ENCODE measurements around the gene ZNF26.
"Not testable (repeated sequence)": the region's sequence is repeated elsewhere in the genome, so short reads cannot be mapped to it uniquely, and the experiment has no call there.

Gene ZNF26, protein sequence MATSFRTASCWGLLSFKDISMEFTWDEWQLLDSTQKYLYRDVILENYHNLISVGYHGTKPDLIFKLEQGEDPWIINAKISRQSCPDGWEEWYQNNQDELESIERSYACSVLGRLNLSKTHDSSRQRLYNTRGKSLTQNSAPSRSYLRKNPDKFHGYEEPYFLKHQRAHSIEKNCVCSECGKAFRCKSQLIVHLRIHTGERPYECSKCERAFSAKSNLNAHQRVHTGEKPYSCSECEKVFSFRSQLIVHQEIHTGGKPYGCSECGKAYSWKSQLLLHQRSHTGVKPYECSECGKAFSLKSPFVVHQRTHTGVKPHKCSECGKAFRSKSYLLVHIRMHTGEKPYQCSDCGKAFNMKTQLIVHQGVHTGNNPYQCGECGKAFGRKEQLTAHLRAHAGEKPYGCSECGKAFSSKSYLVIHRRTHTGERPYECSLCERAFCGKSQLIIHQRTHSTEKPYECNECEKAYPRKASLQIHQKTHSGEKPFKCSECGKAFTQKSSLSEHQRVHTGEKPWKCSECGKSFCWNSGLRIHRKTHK

DNA sequence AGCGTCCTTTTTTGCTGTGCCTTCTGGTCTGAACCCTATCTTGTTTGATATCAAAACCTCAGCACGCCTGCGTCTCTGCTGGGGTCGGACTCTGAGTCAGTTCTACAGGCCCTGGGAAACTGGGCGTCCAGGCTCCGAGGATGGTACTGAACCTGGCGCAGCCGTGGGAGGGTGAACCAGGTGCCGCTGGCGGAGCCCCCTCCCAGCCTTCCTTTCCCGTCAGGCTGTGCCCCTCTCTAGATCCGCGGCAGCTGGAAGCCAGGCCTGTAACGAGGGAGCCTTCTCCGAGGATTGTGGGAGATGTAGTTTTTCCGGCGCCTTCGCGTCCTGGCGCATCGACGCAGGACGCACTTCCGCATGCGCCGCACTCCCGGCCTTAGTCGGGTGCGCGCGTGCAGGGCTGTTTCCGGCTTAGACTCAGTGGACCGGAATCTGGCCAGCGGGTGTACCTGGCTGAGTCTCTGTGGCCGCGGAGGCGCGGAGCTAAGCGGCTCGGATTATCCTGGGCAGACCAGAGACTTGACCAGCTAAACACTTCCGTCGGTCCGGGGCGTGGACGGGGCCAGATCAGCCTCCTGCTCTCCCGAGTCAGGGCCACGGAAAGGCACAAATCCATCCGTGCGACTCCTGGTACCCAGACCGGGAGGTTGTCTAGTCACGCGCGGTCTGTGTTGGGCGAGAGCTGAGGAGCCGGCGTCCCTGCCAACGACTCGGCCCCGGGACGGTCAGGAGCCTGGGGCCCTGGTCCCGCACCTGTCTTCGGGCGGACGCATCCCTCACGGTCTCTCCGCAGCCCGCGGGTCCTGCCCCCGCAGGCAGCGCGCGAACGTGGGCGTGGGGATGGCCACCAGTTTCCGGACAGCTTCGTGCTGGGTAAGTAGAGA lies at the start of gene ZNF26:
ZNF26 (plus strand) TSS at position 367 of the 884 bp plus-strand sequence; CDS start at position 841, 474 bp downstream.
- in situ Hi-C loops (cut with HindIII; ENCODE audit: low sequenced_read_pairs), result no loop called here
- TF ChIP-seq, protein P1, sequence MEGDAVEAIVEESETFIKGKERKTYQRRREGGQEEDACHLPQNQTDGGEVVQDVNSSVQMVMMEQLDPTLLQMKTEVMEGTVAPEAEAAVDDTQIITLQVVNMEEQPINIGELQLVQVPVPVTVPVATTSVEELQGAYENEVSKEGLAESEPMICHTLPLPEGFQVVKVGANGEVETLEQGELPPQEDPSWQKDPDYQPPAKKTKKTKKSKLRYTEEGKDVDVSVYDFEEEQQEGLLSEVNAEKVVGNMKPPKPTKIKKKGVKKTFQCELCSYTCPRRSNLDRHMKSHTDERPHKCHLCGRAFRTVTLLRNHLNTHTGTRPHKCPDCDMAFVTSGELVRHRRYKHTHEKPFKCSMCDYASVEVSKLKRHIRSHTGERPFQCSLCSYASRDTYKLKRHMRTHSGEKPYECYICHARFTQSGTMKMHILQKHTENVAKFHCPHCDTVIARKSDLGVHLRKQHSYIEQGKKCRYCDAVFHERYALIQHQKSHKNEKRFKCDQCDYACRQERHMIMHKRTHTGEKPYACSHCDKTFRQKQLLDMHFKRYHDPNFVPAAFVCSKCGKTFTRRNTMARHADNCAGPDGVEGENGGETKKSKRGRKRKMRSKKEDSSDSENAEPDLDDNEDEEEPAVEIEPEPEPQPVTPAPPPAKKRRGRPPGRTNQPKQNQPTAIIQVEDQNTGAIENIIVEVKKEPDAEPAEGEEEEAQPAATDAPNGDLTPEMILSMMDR (IDR thresholded peaks at IDR 0.05; ENCODE audit: low read depth, low read length), result no peak
- H3K4me3 ChIP-seq (ENCODE audit: low read depth, low read length), result peak within 1 kb of the TSS; percentile 66
- peak; percentile 94 for DNase-seq (ENCODE audit: low read depth, low spot score)

DNA sequence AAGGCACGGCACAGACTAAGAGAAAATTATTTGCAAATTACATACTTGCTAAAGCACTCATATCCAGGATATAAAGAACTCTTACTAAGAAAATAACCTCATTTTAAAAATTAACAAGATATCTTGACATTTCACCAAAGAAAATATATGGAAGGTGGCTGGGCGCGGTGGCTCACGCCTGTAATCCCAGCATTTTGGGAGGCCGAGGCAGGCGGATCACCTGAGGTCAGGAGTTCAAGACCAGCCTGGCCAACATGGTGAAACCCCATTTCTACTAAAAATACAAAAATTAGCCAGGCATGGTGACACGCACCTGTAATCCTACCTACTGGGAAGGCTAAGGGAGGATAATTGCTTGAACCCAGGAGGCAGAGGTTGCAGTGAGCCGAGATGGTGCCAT lies 49.2 kb upstream of the ZNF26 start:
- H3K4me3 ChIP-seq (ENCODE audit: low read depth, low read length); in situ Hi-C loops (cut with HindIII; ENCODE audit: low sequenced_read_pairs); DNase-seq (ENCODE audit: low read depth, low spot score): not testable (repeated sequence)

DNA sequence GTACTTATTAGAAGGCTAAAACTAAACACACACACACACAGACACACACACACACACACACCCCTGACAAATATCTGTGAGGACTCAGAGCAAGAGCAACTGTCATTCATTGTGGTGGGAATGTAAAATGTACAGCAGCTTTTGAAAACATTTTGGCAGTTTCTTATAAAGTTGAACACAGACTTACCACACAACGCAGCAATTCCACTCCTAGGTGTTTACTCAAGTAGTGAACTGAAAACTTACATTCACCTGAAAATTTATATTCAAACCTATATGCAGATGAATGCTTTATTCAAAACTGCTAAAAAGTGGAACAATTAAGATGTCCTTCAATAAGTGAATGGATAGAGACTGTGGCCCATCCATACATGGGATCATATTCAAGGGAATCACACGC lies 48.7 kb upstream of the ZNF26 start:
- TF ChIP-seq, protein P1 (IDR thresholded peaks at IDR 0.05; ENCODE audit: low read depth, low read length), result no peak
- H3K4me3 ChIP-seq (ENCODE audit: low read depth, low read length), result no peak overlapping the region
- in situ Hi-C loops (cut with HindIII; ENCODE audit: low sequenced_read_pairs), result no loop called here
- DNase-seq (ENCODE audit: low read depth, low spot score), result no peak

DNA sequence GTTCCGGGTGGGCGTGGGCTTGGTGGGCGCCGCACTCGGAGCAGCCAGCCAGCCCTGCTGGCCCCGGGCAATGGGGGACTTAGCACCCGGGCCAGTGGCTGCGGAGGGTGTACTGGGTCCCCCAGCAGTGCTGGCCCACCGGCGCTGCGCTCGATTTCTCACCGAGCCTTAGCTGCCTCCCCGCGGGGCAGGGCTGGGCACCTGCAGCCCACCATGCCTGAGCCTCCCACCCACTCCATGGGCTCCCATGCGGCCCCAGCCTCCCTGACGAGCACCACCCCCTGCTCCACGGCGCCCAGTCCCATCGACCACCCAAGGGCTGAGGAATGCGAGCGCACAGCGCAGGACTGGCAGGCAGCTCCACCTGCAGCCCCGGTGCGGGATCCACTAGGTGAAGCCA lies 47.4 kb upstream of the ZNF26 start:
- in situ Hi-C loops (cut with HindIII; ENCODE audit: low sequenced_read_pairs), result not testable (repeated sequence)

DNA sequence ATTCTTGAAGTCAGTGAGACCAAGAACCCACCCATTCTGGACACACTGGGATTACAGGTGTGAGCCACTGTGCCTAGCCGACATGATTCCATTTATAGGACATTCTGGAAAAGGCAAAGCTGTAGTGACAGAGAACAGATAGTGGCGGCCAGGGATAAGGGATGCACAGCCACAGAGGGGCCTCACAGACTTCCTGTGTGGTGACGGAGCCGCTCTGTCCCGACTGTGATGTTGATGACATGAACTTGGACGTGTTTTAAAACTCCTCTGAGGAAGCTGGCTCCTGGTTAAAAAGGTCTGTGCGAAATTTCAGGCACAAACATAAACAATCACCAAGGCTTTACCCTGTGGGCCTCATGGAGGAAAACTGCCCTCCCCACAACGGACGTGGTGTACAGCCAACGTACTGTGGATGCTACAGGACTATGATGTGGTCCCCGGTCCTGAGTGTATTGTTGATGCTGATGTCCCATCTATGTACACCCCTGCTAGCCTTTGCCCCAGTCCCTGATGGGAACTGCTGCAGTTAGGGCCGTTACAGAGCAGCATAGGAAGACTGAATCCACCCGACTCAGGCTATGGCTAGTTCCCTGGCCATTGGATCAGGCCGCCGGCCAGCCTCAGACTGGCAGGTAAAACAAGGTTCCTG lies 46.0 kb upstream of the ZNF26 start:
- TF ChIP-seq, protein P1 (IDR thresholded peaks at IDR 0.05; ENCODE audit: low read depth, low read length), result no peak
- H3K4me3 ChIP-seq (ENCODE audit: low read depth, low read length), result no peak overlapping the region
- in situ Hi-C loops (cut with HindIII; ENCODE audit: low sequenced_read_pairs), result no loop called here
- DNase-seq (ENCODE audit: low read depth, low spot score), result no peak

More for the DNA sequence above, 47.4 kb upstream of the ZNF26 start:
- DNase-seq (ENCODE audit: low read depth, low spot score); H3K4me3 ChIP-seq (ENCODE audit: low read depth, low read length): not testable (repeated sequence)

DNA sequence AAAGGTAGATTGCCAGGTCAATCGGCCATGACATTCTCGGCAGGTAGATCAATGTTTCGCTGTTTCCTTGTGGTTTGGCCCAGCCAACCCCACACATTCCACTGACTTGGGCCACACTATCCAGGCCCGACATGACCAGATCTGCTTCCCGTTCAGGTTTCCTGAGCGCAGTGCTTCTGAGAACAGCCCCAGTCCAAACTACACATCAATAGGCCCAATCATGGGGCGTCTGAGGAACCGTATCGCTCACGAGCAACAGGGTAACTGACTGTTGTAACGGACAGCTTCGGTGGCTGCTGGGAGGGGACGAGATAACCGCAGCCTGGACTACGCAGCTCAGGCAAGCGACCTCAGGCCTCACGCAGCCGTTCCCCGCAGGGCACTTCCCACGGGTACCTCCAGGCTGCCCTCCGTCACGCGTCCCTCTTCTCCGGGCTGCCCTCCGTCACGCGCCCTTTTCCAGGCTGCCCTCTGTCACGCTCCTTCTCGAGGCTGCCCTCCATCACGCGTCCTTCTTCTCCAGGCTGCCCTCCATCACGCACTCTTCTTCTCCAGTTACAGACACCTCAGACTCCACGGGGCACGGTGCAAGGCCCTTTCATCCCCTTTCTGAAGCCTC lies 44.7 kb upstream of the ZNF26 start:
- H3K4me3 ChIP-seq (ENCODE audit: low read depth, low read length), result no peak overlapping the region
- TF ChIP-seq, protein P1 (IDR thresholded peaks at IDR 0.05; ENCODE audit: low read depth, low read length), result no peak
- DNase-seq (ENCODE audit: low read depth, low spot score), result no peak
- in situ Hi-C loops (cut with HindIII; ENCODE audit: low sequenced_read_pairs), result no loop called here

DNA sequence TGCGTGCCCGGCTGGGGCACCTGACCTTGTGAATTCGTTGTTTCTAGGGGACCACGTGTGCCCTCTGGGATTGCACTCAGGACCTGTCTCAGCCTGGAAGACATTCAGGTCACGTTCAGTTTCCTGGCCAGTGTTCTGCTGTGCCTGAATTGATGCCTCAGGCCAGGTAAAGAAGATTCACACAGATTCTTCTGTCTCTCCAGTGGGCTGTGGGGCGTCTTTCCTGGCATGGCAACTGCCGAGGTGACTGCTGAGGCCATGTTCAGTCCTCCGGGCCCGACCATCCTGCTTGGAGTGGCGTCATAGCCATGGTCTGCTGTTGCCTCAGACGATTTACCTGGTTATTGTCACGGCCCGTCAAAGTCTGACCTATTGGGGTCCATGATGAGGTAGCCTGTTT lies 43.6 kb upstream of the ZNF26 start:
- in situ Hi-C loops (cut with HindIII; ENCODE audit: low sequenced_read_pairs), result no loop called here
- TF ChIP-seq, protein P1 (IDR thresholded peaks at IDR 0.05; ENCODE audit: low read depth, low read length), result no peak
- no peak overlapping the region for H3K4me3 ChIP-seq (ENCODE audit: low read depth, low read length)

More for the DNA sequence above, 43.6 kb upstream of the ZNF26 start:
- DNase-seq (ENCODE audit: low read depth, low spot score), result no peak

Measured in astrocyte of the spinal cord (primary cell).